Activated CD4-positive, alpha-beta memory T cell treated with anti-CD3 and anti-CD28 coated beads, Interleukin-2, amount 10 ng/mL, durations not matched to agents 7 days and 5 days (primary cell): Measurements from ENCODE around the gene DLK1. TPM values are rescaled to one million over a fixed set of nuclear protein-coding genes. Genes with fewer than 3 reads are reported as not detected.

Experiments
- CTCF ChIA-PET: fragments of 350-600 bp; sonication (Branson Sonifier 250); formaldehyde crosslinking; loops from one replicate; lab custom pipeline; 2021; ENCODE audit warnings: antibody characterized with exemption, inconsistent platforms; lab: Charles Lee
- POLR2A ChIA-PET: fragments of 350-600 bp; sonication (Branson Sonifier 250); formaldehyde crosslinking; loops from one replicate; lab custom pipeline; 2021; ENCODE audit warnings: antibody characterized with exemption; lab: Charles Lee
- DNase-seq: peaks from one replicate; pipeline ENCODE4 v3.0.0-alpha.2; 2020
- H3K27ac Mint-ChIP-seq: one replicate; pipeline ENCODE4 v1.8.0; 2021; ENCODE audit warnings: mild to moderate bottlenecking, mixed read lengths
- H3K27me3 Mint-ChIP-seq: one replicate; pipeline ENCODE4 v1.8.0; 2021; ENCODE audit warnings: mixed read lengths
- H3K36me3 Mint-ChIP-seq: one replicate; pipeline ENCODE4 v1.8.0; 2021; ENCODE audit warnings: low read depth, mixed read lengths
- H3K4me1 Mint-ChIP-seq: one replicate; pipeline ENCODE4 v1.8.0; 2021; ENCODE audit warnings: mixed read lengths
- H3K4me3 Mint-ChIP-seq: one replicate; pipeline ENCODE4 v1.8.0; 2021; ENCODE audit warnings: mild to moderate bottlenecking, mixed read lengths
- H3K9me3 Mint-ChIP-seq: one replicate; pipeline ENCODE4 v1.8.0; 2021; ENCODE audit warnings: mixed read lengths
- total RNA-seq, 2 experiments: library from RNA; stranded (reverse); gene quantifications; one replicate each; pipeline ENCODE4 v1.2.3, GENCODE V29; 2021

Gene DLK1
- total RNA-seq, 2 experiments from 2014 or later: not detected

DNA sequence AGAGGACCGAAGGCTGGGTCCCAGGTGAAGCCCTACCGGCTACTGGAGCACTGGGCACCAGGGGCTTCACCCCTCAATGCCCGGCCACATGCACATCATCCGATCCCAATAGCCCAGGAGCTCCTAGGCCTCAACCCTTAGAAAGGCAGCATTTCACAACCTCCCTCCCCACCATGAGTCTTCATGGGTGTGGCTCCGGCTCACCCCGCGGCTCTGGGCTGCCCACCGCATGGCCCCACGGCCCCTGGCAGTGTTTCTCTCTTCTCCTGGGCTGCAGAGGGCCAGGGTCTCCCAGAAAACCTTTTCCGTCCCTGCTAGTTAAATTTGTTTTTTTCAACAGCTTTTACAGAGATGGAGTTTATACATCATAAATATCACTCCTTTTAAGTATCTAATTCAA lies 28.6 kb upstream of the DLK1 start:
- Mint-ChIP-seq H3K4me3 (no peak overlapping the region), H3K27ac (no peak overlapping the region), H3K9me3 (no peaks in the 10 kb centered on the region), H3K36me3 (no peaks in the 10 kb centered on the region), H3K4me1 (no peaks in the 10 kb centered on the region), H3K27me3 (peaks cover 7% of the 10 kb centered on the region)
- CTCF ChIA-PET: interaction anchor here (1.5 kb wide), 1 partner anchor 12 kb away, joined by 3 read pairs; no protein-coding TSS in a partner anchor
- POLR2A ChIA-PET: no interaction called here
- DNase-seq: no peak

DNA sequence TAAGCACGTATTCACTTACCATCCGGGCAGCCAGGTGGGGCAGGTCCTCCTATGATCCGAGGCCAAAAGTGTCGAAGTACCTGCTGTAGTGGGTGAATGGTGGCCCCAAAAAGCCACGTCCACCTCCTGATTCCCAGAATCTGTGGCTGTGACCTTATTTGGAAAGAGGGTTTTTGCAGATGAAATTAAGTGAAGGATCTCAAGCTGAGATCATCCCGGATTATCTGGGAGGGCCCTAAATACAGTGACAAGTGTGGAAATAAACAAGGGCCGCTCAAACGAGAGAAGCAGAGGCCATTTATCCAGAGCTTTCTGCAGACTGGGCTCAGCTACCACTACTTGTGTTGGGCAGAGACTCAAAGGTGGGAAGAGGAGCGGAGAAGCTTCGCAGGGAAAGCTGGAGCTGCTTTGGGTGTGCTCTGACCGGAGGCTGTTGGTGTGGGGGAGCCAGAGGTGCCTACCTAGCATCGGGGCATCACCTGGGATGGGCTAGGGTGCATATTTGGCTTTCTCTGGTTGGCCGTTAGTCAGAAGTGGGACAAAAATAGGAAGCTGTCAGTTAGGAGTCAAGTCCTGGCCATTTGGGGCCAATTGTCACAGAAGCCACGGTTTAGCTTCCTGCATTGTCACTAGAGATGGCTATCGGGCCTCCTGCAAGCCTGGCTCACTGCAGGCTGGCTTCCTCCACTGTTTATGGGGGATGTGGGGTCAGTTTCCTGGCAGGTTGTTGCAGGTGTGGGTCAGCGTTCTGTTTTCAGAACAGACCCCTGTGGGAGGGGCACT lies 27.8 kb upstream of the DLK1 start:
- no peaks in the 10 kb centered on the region for H3K9me3 Mint-ChIP-seq
- H3K4me3 Mint-ChIP-seq: no peak overlapping the region
- peaks cover 7% of the 10 kb centered on the region for H3K27me3 Mint-ChIP-seq
- H3K36me3 Mint-ChIP-seq: no peaks in the 10 kb centered on the region
- ChIA-PET POLR2A (no interaction called here), CTCF (interaction anchor here (1.5 kb wide), 1 partner anchor 11 kb away, joined by 3 read pairs; no protein-coding TSS in a partner anchor)
- H3K27ac Mint-ChIP-seq: no peak overlapping the region
- H3K4me1 Mint-ChIP-seq: no peaks in the 10 kb centered on the region
- DNase-seq: no peak

DNA sequence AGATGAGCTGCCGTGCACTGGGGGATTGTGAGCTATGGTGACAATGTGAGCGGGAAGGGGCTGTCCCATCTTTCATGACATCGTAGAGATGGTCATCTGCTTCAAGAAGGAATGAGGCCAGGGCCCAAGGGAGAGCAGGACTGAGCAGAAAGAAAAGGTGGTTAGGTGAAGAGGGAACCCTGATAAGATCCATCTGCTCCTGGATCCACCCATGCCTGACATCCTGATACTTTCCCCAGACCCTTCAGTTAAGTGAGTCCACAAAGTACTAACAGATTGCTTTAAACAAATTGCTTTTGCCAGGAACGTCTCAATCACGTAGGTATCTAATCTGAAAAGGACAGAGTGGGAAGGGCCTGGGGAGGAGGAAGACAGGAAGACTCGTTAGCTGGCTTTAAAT lies 25.4 kb upstream of the DLK1 start:
- Mint-ChIP-seq H3K4me3 (no peak overlapping the region), H3K9me3 (no peaks in the 10 kb centered on the region), H3K36me3 (no peaks in the 10 kb centered on the region), H3K27ac (no peak overlapping the region), H3K4me1 (no peaks in the 10 kb centered on the region), H3K27me3 (peaks cover 4% of the 10 kb centered on the region)
- CTCF ChIA-PET: no interaction called here
- POLR2A ChIA-PET: no interaction called here
- no peak for DNase-seq

DNA sequence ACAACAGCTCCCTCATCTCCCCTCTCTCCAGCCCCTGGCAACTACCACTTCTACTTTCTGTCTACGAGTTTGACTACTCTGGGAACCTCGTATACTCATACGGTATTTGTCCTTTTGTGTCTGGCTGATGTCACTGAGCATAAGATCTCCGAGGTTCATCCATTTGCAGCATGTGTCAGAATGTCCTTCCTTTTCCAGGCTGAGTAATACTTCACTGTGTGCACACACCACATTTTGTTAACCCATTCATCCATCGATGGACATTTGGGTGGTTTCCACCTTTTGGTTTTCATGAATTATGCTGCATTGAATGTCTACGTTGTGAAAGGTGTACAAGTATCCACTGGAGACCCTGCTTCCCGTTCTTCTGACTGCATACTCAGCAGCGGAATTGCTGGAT lies 24.1 kb upstream of the DLK1 start:
- ChIA-PET CTCF (no interaction called here), POLR2A (no interaction called here)
- no peaks in the 10 kb centered on the region for H3K9me3 Mint-ChIP-seq
- DNase-seq: no peak
- no peak overlapping the region for H3K27ac Mint-ChIP-seq
- no peaks in the 10 kb centered on the region for H3K4me1 Mint-ChIP-seq
- peaks cover 4% of the 10 kb centered on the region for H3K27me3 Mint-ChIP-seq
- H3K4me3 Mint-ChIP-seq: no peak overlapping the region
- H3K36me3 Mint-ChIP-seq: no peaks in the 10 kb centered on the region

DNA sequence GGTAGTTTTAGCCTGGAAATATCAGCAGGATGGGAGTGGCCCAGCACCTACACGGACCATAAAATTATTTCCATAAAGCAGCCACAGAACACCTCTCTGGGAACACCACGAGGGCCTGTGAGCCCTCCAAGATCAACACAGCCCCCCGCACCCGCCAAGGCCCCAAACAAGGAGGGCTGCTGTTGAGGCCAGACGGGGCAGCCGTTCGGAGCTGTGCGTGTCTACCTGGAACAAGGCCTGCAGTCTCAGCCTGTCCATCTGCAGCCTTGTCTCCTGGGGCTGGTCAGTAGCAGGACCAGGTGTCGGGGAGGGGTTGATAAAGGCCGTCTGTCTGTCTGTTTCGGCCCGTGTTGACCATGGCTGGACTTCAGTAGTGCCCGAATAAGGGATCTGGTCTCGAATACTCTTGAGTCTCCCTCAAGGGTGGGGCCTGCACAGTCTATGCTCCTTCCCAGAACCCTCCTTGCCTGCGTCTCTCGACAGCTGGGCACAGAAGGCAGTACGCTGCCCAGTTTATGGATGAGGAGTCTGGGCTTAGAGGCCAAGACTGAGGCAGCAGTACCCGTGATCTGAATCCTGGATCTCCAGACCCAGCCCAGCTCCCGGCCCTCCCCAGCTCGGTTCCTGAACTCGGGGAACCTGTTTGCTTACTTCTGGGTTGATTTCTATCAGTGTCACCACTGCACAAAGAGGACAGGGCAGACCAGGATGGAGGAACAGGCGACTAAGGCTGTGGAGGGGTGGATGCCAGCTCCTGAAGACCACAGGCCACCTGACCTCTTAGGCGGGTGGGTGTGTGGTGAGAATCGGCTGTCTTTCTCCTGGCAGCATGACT lies 23.1 kb upstream of the DLK1 start:
- Mint-ChIP-seq H3K27ac (no peak overlapping the region), H3K9me3 (no peaks in the 10 kb centered on the region), H3K27me3 (peaks cover 3% of the 10 kb centered on the region), H3K4me3 (no peak overlapping the region), H3K4me1 (no peaks in the 10 kb centered on the region), H3K36me3 (no peaks in the 10 kb centered on the region)
- no peak for DNase-seq
- CTCF ChIA-PET: no interaction called here
- POLR2A ChIA-PET: no interaction called here

DNA sequence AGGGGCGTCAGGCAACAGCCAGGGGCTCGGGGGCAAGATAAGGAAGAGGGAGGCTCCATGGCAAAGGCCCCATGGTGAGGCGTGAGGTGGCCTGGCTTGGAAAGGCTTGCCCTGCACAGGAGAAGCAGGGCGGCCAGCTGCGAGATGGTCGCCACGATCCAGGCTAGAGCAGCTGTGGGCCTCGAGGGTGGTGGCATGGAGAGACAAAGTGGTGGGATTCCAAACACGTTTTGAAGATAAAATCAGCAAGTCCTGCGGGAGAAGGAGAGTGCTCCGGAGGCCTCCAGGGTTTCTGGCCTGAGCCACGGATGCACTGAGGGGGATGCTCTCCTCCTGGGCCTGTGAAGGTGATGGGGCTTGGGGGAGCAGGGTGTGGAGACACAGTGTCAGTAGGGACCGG lies 20.5 kb upstream of the DLK1 start:
- no peaks in the 10 kb centered on the region for H3K4me1 Mint-ChIP-seq
- ChIA-PET CTCF (no interaction called here), POLR2A (no interaction called here)
- H3K27ac Mint-ChIP-seq: no peak overlapping the region
- no peak overlapping the region for H3K4me3 Mint-ChIP-seq
- DNase-seq: no peak
- peaks cover 8% of the 10 kb centered on the region for H3K27me3 Mint-ChIP-seq
- no peaks in the 10 kb centered on the region for H3K36me3 Mint-ChIP-seq
- H3K9me3 Mint-ChIP-seq: no peaks in the 10 kb centered on the region

DNA sequence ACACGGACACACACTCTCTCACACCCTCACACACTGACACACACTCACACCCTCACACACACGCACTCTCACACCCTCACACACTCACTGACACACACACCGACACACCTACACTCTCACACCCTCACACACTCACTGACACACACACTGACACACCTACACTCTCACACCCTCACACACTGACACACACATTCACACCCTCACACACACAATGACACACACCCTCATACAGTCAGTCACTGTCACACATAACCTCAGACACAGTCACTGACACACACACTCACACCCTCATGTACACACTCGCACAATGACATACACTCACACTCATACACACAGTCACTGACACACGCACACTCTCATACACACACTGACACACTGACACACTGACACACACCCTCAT lies 19.8 kb upstream of the DLK1 start:
- no peak for DNase-seq
- Mint-ChIP-seq H3K27me3 (peaks cover 8% of the 10 kb centered on the region), H3K9me3 (no peaks in the 10 kb centered on the region), H3K27ac (no peak overlapping the region), H3K4me1 (no peaks in the 10 kb centered on the region), H3K36me3 (no peaks in the 10 kb centered on the region), H3K4me3 (no peak overlapping the region)
- ChIA-PET CTCF (no interaction called here), POLR2A (no interaction called here)

DNA sequence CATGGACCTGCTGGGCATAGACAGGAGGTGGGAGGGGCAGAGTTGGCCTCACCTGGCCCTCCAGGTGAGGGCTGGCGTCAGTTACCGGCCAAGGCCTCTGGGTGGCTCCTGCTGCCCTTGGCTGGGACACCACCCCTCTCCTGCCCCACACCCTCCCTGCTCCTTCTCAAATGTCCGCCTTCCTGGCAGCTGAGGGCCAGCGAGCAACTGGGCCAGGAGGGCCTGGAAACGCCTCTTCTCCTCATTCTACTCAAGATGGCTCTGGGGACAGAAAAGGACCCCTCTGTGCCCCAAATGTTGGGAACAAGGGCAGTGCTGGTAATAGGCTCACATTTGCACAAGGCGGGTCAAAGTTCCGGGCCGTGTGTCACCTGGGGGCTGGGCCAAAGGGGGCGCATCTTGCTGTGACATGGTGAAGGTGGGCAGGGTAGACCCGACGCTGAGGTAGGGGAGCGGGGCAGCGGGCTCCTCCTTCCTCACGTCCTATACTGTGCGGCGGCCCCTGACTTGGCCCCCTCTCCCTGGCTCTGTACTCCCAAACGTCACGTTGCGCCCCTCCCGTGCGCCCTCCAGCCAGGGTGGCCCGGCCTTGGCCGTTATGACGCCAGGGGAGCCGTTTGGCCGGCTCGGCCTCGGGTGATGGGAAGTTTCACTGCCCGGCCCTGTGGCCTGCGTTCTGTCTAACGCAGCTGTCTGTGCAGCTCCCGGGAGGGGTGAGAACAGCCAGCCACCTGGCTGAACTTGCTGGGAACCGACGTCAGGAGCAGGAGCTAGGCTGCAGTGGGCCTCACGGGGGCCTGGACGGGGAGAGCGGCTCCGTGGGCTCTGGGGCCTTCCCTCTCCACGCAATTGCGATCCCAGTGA lies 18.0 kb upstream of the DLK1 start:
- H3K27me3 Mint-ChIP-seq: peaks cover 8% of the 10 kb centered on the region
- DNase-seq: no peak
- CTCF ChIA-PET: no interaction called here

DNA sequence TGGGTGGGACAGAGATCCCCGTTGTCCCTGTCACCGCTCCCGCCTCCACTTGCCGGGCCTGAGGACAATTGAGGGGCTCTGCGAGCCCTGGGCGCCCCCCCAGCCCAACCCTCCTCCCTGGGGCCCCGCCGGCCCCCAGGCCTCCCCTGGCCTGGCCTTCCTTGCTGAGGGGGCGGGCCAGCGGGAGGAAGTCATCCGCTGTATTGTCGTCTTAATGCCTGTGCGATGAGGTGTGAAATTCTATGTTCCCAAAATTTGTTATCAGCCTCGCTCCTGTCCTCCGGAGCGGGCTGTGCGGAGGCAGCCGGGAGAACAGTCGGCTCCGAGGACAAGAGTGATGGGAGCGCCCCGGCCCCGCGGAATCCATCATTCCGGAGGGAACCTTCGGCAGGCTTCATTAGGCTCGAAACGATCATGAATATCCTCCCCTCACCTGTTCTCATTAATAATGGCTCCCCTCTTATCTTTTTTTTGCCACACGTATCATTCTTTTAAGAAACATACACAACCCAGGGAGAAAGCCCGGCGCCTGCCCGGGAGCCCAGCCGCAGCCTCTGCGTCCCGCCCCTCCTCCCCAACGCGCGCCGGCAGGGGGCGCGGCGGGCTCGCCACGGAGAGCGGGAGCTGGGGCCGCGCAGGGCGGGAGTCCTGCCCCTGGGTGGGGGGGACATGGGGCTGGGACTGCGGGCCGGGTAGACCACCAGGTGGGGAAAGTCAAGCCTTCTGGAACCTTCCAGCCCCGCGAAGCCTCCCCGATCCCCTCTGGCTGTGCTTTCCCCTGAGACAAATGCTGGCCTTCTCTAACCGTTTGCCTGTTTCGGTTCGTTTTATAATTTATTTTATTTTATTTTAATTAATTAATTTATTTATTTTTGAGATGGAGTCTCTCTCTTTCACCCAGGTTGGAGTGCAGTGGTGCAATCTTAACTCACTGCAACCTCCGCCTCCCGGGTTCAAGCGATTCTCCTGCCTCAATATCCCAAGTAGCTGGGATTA lies 17.1 kb upstream of the DLK1 start:
- ChIA-PET CTCF (interaction anchor here (0.7 kb wide), 1 partner anchor 11 kb away, joined by 3 read pairs; no protein-coding TSS in a partner anchor), POLR2A (no interaction called here)
- H3K4me1 Mint-ChIP-seq: no peaks in the 10 kb centered on the region
- no peak overlapping the region for H3K27ac Mint-ChIP-seq
- DNase-seq: no peak
- no peaks in the 10 kb centered on the region for H3K9me3 Mint-ChIP-seq
- H3K27me3 Mint-ChIP-seq: peaks cover 8% of the 10 kb centered on the region
- H3K36me3 Mint-ChIP-seq: no peaks in the 10 kb centered on the region
- no peak overlapping the region for H3K4me3 Mint-ChIP-seq

More for the DNA sequence above, 18.0 kb upstream of the DLK1 start:
- no peaks in the 10 kb centered on the region for H3K4me1 Mint-ChIP-seq
- POLR2A ChIA-PET: no interaction called here
- no peak overlapping the region for H3K4me3 Mint-ChIP-seq
- H3K9me3 Mint-ChIP-seq: no peaks in the 10 kb centered on the region
- H3K27ac Mint-ChIP-seq: no peak overlapping the region
- H3K36me3 Mint-ChIP-seq: no peaks in the 10 kb centered on the region

DNA sequence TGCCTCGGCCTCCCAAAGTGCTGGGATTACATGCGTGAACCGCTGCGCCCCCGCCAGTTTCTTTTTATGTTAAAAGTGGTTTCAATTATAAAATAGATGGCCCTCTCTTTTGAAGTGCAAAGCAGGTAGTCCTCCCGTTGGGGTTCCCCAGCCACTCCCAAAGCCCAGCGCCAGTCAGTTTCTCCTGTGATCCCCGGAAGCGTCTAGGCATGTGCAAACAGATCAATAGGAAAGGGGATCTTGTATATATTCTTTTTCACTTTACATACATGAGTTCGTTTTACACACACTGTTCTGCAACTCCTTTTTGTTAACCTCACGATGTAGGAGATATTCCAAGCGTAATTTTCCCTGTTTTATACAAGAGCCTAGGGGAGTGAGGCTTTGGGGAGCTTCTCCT lies 16.3 kb upstream of the DLK1 start:
- ChIA-PET POLR2A (no interaction called here), CTCF (interaction anchor here (0.7 kb wide), 1 partner anchor 12 kb away, joined by 3 read pairs; no protein-coding TSS in a partner anchor)
- Mint-ChIP-seq H3K36me3 (no peaks in the 10 kb centered on the region), H3K27me3 (peaks cover 8% of the 10 kb centered on the region), H3K4me3 (no peak overlapping the region), H3K9me3 (no peaks in the 10 kb centered on the region), H3K4me1 (no peaks in the 10 kb centered on the region), H3K27ac (no peak overlapping the region)
- no peak for DNase-seq

DNA sequence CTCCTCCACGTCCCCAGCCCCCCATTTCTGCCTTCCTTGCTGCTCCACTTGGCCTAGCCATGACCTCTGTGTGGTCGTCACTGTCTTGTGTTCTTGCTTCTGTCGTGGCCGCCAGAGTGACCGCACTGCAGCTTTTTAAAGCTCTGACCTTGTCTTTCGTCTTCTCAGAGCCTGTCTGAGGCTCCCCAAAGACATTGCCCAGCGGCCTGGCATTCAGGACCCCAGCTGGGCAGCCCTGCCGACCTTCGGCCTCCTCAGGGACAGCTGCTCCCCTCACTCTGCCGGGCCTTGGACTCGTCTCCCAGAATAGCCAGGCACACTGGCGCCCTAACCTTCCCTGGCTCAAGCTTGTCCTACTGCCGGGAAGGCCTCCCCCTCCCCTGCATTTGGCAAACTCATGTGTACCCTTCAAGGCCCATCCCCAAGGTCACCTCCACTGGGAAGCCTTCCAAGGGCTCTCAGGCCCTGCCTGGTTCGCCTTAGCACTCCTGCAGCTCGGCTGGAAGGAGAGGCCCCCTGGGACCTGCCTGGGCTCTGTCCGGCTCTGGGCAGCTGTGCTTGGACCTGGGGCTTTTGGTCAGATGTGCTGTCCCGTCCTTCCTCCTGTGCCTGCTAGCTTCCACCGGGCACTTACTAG lies 15.7 kb upstream of the DLK1 start:
- Mint-ChIP-seq H3K4me3 (no peak overlapping the region), H3K36me3 (no peaks in the 10 kb centered on the region), H3K9me3 (no peaks in the 10 kb centered on the region), H3K4me1 (no peaks in the 10 kb centered on the region), H3K27ac (no peak overlapping the region), H3K27me3 (peaks cover 8% of the 10 kb centered on the region)
- POLR2A ChIA-PET: no interaction called here
- CTCF ChIA-PET: no interaction called here
- DNase-seq: no peak

DNA sequence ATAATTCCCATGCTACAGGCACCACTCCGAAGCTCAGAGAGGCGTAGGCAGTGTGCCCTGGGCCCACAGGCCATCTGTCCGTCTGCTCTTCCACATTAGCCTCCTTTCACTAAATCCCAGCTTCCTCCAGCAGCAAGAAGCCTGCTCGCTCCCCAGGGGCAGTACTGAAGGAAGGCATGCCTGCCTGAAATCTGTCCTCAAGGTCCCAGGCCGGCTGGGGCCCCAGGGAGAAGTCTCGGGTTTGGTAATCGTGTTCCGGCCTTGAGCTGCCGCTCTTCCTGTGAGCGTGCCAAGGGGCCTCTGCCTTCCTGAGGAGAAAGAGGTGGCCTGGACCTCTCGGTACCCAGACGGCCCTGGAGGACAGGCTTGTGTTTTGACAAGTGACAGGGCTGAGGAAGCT lies 15.2 kb upstream of the DLK1 start:
- POLR2A ChIA-PET: no interaction called here
- Mint-ChIP-seq H3K27me3 (peaks cover 8% of the 10 kb centered on the region), H3K9me3 (no peaks in the 10 kb centered on the region), H3K4me3 (no peak overlapping the region), H3K36me3 (no peaks in the 10 kb centered on the region), H3K27ac (no peak overlapping the region), H3K4me1 (no peaks in the 10 kb centered on the region)
- CTCF ChIA-PET: no interaction called here
- DNase-seq: no peak
